SIG-M5 treated with dmso at 0.1 percent for 504 hours (cell line): ENCODE measurements around the gene PODXL.

ENCODE experiments used
- DNase-seq: peaks from one replicate; lab custom pipeline; 2025; ENCODE audit not compliant: unreplicated experiment; lab: John Stamatoyannopoulos, UW

The PODXL gene

DNA sequence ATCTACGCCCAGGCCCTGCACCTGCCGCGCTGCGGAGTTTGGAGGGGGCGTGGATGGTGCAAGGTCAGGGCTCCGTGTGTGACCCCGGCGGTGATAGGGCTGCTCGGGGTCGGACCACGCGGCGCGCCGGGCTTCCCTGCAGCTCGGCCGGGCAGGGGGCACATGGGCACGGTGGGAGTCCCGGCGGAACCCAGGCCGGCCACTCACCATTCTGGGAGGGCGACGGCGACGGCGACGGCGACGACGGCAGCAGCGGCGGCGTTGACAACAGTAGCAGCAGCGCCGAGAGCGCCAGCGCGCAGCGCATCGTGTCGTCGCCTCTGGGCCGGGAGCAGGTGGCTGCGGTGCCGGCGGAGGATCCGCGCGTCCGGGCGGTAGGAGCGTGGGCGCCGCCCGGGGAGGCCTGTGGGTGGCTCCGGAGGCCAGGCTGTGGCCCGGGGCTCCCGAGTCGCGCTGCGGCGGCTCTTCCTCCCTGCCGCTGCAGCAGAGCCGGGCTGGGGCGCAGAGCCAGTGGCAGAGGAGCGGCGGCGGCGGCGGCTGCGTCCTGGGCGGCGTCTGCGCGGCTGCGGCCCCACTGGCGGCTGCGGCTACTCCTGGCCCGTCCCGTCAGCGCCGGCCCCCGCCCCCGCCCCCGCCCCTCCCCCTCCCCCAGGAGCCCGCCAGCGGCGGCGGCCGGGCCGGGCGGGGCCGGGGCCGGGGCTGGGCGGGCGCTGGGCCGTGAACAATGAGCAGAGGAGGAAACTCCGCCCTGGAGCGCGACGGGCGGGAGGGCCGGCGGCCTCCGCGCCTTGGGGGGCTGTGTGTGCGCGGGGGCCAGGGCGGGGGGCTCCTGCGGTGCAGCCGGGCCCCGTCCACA, at the start of gene PODXL:
PODXL (minus strand) TSS at position 576 of the 856 bp plus-strand sequence; CDS start at position 307, 269 bp downstream.
- DNase-seq = peak; percentile 48

DNA sequence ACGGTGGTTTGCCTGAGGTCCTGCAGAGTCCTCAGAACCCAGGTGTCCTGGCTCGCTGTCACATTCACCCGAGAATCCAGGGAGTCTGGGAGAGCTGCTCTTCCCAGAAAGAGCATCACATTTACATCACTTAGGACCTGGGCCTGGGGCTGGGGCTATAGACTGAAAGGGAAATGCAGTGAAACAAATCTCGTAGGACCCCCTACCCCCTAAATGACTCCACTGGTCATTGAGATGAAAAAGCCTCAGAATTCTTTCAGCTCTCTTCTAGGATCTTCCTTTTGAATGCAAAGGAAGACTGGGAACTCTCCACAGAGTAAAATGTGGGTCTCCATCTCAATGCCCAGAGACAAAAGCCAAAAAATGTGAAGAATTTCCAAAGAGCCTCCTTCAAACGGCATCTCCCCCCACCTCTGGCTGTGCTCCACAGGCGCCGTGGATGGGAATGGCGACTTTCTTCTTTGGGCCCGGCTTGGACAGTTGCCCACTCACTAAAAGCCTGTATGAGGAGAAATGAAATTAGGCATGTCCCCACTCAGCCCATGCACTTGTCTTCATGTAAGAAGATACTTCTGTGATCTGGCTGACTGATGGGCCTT, 49.0 kb upstream of the PODXL start:
- no peak for DNase-seq

DNA sequence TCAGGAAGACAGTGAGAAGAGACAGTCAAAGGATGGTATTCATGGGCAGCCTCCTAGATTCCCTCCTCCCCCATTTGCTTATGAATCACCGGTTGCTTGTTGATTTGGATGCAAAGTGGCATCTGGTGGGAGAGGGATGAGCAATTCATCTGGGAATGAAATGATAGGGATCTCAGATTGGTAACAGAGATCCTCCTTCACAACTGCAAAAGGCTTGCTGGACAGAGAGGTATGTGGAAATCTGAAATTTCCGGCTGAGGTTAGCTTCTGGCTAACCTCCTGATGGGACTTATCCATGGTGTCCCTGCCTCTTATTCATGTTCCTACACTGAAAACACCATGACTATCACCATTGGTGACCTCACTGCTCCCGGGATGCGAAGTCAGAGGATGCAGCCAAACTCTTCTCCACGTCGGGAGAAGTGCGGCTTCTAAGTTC, 48.4 kb upstream of the PODXL start:
- no peak for DNase-seq

DNA sequence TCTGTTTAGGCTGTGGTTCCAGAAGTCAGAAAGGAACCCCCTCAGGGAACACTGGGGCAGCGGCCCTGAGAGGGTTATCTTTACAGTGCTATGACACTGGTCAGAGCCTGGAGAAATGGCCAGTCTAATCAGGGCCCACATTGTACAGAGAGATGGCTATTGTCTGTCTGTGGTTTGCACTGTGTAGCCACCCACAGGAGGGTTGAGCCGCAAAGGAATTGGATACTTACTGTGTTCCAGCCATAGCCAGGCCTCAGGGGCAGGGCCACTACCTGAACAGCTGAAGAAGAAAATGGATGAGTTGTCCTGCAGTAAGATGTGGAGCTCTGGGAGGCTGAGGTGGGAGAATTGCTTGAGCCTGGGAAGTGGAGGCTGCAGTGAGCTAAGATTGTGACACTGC, 47.5 kb upstream of the PODXL start:
- no peak for DNase-seq

DNA sequence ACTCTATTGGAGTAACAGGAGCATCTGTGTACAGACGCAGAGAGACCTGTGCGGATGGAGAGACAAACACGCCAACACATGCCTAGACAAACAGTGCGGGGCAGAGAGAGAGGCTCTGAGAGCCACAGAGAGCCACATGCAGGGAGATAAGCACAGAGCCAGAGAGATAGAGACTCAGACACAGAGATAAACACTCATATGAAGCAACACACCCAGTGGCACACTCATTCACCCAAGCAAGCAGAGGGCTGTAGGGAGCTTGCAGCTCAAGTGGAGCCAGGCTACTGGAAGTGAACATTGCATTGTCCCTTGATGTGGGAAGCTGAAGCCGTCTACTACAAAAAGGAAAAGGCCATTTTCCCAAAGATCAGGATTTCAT, 46.6 kb upstream of the PODXL start:
- DNase-seq = no peak

DNA sequence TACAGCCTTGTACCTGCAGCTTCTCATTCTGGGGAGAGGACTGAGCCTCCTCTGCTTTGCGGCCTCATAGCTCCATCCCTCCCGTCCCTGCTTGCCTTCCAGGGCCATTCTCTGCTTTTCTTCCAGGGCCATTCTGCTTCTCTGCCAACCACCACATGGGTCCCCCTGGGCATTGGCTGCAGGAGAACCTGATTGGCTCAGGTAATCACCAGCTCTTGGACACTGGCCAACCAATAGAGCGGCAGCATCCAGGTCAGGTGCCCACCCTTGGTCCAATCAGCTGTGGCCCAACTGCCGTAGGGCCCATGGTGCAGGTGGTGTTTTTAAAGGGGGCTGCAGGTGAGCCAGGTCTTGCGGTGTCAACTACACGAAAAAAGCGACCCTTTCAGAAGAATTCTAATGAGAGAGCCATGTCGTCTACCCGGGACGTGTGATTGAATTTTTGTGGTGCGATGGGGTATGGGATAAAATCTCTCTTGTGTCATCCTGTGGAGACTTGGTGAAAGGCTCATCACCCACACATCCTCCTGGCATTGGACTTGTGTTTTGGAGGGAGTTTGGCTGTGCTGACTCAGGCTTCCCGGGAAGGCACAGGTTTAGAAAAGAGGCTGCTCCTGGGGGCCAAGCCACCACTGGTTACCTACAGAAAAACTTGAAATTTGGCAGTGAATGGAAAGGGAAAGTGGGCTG, 46.0 kb upstream of the PODXL start:
- DNase-seq = no peak

DNA sequence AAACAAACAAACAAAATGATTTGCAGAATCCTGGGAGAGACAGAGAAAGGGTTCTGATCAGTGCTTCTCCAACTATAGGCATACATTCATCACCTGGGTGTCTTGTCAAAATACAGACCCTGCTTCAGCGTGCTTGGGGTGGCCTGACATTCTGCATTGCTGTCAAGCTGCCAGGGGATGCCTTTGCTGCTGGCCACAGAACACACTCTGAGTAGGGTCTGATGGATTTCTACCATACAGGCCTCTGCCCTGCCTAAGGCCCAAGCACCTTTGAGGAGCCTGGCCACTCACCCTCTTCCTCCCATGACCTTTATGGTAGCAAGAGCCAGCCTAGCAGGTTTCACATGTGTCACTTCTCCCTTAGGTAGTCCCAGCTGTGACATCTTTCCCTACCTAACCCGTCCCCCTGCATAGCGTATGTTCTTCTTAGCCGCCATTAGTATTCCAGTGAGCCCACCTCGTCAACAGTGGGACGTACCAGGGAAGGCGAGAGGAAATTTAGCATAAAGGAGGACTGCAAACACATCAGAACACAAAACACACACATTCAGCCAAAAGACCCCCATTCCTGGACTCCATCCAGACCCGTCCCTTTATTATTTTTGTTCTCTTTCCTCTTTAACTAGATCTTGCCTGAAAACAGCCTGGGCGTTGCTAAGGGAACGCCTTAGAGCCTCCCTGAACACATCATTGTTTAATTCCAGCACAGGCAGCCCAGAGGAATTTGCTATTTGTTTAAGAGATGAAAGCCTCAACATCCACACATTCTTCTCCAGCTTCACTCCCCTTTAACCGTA, 43.9 kb upstream of the PODXL start:
- DNase-seq = no peak

DNA sequence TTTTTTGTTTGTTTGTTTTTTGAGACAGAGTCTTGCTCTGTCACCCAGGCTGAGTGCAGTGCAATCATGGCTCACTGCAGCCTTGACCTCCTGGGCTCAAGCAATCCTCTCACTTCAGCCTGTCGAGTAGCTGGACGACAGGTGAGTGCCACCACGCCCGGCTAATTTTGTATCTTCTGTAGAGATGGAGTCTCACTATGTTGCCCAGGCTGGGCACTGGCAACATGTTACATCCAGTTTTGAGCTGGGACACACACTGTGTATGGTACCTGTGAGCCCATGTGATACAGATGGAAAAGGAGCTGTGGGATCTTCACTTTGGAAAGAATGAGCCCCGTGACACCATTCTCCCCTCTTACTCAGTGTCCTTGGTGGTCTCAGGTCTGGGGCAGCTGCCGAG, 40.4 kb upstream of the PODXL start:
- no peak for DNase-seq

DNA sequence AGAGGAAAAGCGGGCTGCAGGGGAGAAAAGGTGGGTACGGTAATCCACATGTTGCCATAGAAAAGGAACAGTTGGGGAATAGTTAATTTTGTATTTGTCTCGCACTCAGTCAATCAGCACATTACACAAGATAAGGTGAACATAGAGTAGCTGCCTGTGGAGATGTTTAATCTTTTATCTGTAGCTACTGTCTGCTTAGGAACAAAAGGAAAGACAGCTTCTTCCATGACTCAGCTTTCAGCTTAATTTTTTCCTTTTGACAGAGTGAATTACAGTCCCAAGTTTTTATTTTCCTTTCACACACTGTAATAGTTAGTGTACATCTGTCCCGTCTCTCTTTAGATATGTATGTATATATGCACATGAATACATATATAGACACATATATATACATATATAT, 39.3 kb upstream of the PODXL start:
- DNase-seq = no peak

DNA sequence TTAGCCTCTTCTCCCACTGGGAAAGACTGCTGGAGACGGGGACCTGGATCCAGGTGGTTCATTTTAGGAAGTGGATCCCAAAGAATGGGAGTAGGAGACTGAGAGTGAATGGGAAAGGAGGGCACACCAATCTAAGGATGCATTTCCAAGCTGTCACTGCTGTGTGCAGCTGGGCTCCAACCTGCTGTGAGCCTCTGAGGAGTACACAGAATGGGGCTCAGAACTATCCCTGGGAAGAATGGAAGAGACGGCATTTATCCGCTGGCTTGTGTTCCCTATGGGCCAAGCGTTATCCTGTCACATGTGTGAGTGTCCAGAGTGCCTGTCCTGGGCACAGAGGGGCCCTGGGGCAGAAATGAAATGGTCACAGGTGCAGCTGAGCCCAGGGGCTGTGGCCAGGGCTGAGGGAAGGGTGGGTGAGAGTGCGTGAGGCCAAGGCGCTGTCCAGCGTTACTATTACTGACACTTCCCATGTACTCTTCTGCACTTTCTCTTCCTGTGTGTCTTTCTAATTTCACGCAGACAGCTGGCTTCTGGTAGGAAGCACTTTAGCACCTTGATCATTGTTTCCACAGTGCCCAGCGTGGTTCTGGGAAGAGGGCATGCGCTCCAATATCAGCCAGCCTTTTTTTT, 35.4 kb upstream of the PODXL start:
- DNase-seq = no peak

DNA sequence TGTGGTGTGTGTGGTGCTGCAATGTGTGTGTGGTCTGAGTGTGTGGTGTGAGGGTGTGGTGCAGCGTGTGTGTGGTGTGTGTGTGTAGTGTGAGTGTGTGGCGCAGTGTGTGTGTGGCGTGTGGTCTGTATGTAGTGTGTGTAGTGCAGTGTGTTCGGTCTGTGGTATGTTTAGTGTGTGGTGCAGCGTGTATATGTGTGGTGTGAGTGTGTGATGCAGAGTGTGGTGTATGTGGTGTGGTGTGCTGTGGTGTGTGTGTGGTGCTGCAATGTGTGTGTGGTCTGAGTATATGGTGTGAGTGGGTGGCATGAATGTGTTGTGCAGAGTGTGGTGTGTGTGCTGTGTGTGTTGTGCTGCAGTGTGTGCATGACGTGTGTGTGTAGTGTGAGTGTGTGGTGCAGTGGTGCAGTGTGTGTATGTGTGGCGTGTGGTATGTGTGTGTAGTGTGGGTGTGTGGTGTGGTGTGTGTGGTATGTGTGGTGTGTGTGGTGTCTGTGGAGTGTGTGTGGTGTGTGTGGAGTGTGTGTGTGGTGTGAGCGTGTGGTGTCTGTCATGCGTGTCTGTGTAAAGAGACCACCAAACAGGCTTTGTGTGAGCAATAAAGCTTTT, 31.0 kb upstream of the PODXL start:
- no peak for DNase-seq

DNA sequence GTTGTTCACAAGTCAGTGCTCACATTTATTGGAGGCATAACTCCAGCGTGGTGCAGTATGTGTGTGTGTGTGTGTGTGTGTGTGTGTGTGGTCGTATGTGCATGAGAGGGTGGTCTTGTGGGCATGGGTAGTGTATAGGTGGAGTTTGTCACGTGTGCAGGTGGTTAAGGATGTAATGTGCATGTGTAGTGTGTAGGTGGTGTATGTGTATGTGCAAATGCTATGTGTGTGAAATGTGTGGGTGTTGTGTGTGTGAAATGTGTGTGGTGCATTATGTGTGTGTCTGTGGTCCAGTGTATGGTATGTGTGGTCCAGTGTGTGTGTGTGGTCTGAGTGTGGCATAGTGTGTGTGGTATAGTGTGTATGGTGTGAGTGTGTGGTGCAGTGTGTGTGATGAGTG, 30.3 kb upstream of the PODXL start:
- DNase-seq = no peak

DNA sequence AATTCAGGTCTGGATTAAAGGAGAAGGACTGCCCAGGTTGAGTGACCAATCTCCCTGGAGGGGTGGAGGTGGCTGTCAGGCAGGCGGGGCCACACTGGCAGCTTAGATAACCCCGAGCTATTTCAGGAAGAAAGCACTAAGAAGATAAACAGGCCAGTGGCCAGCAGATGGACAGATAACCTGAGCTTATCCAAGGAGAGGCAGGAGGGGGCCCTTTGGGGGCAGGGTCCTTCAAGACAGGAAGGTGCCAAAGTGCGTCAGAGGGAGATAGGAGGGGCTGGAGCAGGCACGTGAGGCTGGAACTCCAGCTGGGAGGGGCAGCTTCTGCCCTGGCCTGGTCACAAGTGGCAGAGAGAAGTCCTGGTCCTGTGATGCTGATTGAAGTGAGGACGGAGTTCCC, 29.8 kb upstream of the PODXL start:
- DNase-seq = no peak

DNA sequence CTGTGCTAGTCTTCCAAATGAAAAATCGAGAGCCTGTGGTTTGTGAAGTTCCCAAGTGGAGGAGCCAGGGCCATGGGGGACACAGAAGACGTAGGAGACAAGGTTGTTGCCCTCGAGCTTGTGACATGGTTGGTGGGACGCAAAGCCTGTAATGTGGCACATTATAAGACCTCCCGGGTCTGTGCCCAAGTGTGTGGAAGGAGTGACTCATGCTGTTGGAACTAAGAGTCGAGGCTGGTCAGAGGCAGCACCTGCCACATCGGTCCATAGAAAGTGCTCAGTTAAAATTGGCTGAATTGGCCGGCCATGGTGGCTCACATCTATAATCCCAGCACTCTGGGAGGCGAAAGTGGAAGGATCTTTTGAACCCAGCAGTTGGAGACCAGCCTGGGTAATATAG, 27.0 kb upstream of the PODXL start:
- DNase-seq = no peak

DNA sequence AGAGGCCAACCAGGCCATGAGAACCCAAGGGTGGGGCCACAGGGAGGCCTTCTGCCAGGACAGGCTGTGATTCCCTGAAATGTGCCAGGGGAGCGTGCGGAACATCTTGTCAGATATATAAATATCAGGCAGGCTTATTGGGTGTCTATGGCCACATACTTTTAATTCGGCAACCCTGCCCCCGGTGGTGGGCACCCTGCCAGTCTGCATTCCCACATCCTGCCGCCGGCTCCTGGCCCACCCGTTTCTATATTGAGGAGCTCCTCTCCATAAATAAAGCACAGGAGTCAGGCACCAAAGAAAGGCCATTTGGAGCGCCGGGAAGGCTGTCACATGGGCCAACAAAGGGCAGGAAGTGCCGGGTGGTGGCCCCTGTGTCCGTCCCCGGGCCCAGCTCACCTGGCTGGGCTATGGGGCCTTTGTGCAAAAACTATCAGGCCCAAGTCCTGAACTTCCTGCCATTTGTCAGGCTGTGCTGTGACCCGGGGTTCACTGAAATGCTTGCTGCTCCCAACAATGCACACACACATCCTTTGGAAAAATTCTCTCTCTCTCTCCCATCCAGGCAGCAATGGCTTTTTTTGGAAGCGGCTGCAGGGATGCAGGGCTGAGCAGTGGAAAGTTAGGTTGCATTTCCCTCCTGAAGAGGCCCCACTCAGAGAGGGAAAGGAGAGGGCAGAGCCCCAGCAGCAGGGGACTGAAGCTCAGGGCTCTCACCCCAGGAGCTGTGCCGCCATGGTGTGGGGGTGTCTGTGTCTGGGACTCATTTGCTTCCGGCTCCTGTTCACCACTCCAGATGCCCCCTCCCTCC, 25.0 kb upstream of the PODXL start:
- DNase-seq = no peak

DNA sequence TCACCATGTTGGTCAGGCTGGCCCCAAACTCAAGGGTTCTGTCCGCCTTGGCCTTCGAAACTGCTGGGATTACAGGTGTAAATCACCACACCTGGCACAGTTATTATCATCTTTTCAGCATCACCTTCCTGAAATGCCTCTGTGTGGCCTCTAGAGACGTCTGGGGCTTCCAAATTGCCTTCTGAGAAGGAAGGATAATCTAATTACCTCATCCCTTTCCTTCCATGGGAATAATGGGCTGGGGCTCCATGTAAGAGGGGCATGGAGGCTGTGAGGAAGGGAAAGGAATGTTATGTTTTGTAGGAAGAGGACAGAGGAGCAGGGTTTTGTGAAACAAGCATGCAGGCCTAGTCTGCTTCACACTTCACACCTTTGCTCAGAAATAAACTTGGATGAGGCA, 22.2 kb upstream of the PODXL start:
- no peak for DNase-seq

DNA sequence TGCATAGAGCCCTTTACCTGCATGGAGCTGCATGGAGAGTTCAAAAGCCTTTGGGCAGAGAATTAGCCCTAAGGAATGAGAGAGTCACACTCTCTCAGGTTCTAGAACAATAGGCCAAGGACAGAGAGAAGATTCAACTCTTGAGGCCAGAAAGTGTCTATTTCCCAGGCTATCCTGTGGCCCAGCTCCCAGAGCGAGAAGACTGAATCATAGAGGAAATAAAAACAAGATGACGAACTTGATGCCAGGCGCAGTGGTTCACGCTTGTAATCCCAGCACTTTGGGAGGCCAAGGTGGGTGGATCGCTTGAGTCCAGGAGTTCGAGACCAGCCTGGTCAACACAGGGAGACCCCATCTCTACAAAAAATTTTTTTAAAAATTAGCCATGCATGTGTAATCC, 18.3 kb upstream of the PODXL start:
- DNase-seq = no peak

DNA sequence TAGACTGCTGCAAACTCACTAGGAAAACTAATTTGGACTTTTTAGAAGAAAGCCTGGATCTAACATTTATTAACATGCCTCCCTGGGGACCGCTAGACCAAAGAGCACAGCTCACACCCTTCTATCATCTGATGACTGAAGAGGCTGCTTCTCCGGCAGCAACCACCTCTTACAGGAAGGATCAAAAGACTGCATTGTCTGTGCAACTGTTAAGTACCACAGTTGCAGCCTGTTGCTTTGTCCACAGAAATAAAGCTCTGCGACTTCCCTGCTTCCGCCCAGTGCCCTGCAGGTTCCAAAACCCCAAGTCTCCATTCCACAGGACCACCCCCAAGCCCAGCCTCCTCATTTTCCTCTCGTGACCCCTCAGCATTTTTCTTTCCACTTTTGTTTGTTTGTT, 14.0 kb upstream of the PODXL start:
- no peak for DNase-seq

DNA sequence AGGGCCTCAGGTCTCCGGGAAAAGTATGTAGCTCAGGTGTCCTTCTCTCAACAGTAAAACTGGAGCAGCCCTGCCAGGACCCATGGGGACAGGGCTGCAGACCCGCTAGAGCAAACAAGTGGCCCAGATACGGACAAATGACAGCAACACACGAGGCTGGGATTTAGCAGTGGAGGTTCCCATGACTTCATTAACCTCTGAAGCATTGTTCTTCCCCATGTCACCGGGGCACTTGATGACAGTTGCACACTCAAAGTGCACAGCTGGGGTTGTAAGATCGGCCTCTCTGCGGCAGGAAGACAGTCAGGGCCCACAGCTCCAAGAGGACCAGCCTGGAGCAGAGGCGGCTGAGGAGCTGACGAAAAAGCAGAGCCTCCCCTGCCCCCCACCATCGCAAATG, 12.5 kb upstream of the PODXL start:
- DNase-seq = no peak

DNA sequence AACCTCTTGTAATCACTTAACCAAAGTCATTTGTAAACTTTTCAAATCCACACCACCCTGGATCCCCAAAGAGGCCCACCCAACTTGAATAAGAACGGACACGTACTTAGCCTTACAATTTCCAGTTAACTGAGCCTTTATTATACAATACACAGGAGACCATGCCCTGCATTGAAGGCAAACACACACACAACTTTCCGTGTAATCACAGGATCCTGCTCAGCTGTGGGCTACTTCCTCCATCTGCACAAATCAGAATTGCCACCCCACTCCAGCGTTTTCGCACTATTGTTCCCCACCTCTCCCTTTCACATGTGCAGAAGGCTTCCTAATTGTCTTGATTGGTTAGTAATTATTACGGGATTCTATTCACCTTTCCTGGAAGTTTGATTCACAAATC, 12.1 kb upstream of the PODXL start:
- DNase-seq = no peak
